ENCODE data around the gene PLOD2. TPM values are rescaled to one million over a fixed set of nuclear protein-coding genes. Genes with fewer than 3 reads are reported as not detected.

The PLOD2 gene
- total and polyA plus RNA-seq, 7 donors, result 2.0 to 15.7 (median 7.5) TPM

- 88 to 95% (median 92%) methylated on average over 6 of the region's 6 CpGs for WGBS, 3 donors
- ATAC-seq (no peak), DNase-seq (no peak)
- no peak for TF ChIP-seq CTCF (IDR thresholded peaks at IDR 0.05)
- Histone ChIP-seq H3K4me3 (no peak overlapping the region), H3K27me3 (ENCODE audit: insufficient read depth in 3 of 3, low read length in 2 of 3) (no peaks in the 10 kb centered on the region), H3K36me3 (ENCODE audit: insufficient read depth in 1 of 2, low read depth in 1 of 2) (no peaks in the 10 kb centered on the region), H3K27ac (no peak overlapping the region), H3K9me3 (no peaks in the 10 kb centered on the region), H3K4me1 (no peaks in the 10 kb centered on the region)
- intact Hi-C loops (cut with DNase I), result loop anchor here in 1 of 2 donors (10.0 kb wide), 1 partner anchor 116 kb away; no protein-coding TSS in a partner anchor
These were observed 19.4 kb upstream of the PLOD2 start for GRCh38 chr3:146180376-146180775.

- Histone ChIP-seq H3K9me3 (no peaks in the 10 kb centered on the region), H3K36me3 (ENCODE audit: insufficient read depth in 1 of 2, low read depth in 1 of 2) (no peaks in the 10 kb centered on the region), H3K4me3 (no peak overlapping the region), H3K27ac (no peak overlapping the region), H3K27me3 (ENCODE audit: insufficient read depth in 3 of 3, low read length in 2 of 3) (no peaks in the 10 kb centered on the region), H3K4me1 (no peaks in the 10 kb centered on the region)
- intact Hi-C loops (cut with DNase I), result no loop called here
- TF ChIP-seq CTCF (IDR thresholded peaks at IDR 0.05), result no peak
- DNase-seq (no peak), ATAC-seq (no peak)
- 73 to 81% (median 77%) methylated on average over 6 of the region's 6 CpGs for whole genome bisulfite sequencing, 3 donors
These were observed 17.2 kb upstream of the PLOD2 start for GRCh38 chr3:146178006-146178689.

GRCh38 chr3:146177519-146177918 lies 16.5 kb upstream of the PLOD2 start:
- no peak overlapping the region for H3K4me3 ChIP-seq
- H3K27ac ChIP-seq, result no peak overlapping the region
- 71 to 77% (median 76%) methylated on average over 1 of the region's 1 CpG for WGBS, 3 donors
- H3K9me3 ChIP-seq, result no peaks in the 10 kb centered on the region
- no peak for TF ChIP-seq CTCF (IDR thresholded peaks at IDR 0.05)
- no peaks in the 10 kb centered on the region for H3K27me3 ChIP-seq (ENCODE audit: insufficient read depth in 3 of 3, low read length in 2 of 3)
- ATAC-seq (no peak), DNase-seq (peak; percentile 35 to 39)
- intact Hi-C loops (cut with DNase I), result no loop called here
- no peaks in the 10 kb centered on the region for H3K36me3 ChIP-seq (ENCODE audit: insufficient read depth in 1 of 2, low read depth in 1 of 2)
- no peaks in the 10 kb centered on the region for H3K4me1 ChIP-seq

GRCh38 chr3:146177072-146177471 lies 16.1 kb upstream of the PLOD2 start:
- WGBS, 3 donors, result 51 to 66% (median 55%) methylated on average over 3 of the region's 3 CpGs
- Histone ChIP-seq H3K4me1 (no peaks in the 10 kb centered on the region), H3K4me3 (no peak overlapping the region), H3K36me3 (ENCODE audit: insufficient read depth in 1 of 2, low read depth in 1 of 2) (no peaks in the 10 kb centered on the region), H3K27me3 (ENCODE audit: insufficient read depth in 3 of 3, low read length in 2 of 3) (no peaks in the 10 kb centered on the region), H3K27ac (no peak overlapping the region), H3K9me3 (no peaks in the 10 kb centered on the region)
- intact Hi-C loops (cut with DNase I), result no loop called here
- ATAC-seq (no peak), DNase-seq (no peak)
- no peak for TF ChIP-seq CTCF (IDR thresholded peaks at IDR 0.05)

GRCh38 chr3:146172586-146172985 lies 11.6 kb upstream of the PLOD2 start:
- Histone ChIP-seq H3K27me3 (ENCODE audit: insufficient read depth in 3 of 3, low read length in 2 of 3) (no peaks in the 10 kb centered on the region), H3K36me3 (ENCODE audit: insufficient read depth in 1 of 2, low read depth in 1 of 2) (no peaks in the 10 kb centered on the region), H3K4me1 (no peaks in the 10 kb centered on the region), H3K4me3 (no peak overlapping the region), H3K27ac (no peak overlapping the region), H3K9me3 (no peaks in the 10 kb centered on the region)
- 81 to 90% (median 84%) methylated on average over 1 of the region's 1 CpG for WGBS, 3 donors
- DNase-seq (no peak), ATAC-seq (no peak)
- intact Hi-C loops (cut with DNase I), result no loop called here
- no peak for TF ChIP-seq CTCF (IDR thresholded peaks at IDR 0.05)

Measured in psoas muscle (tissue), 8 donors.